ENCODE measurements around the gene FSTL4. TPM values are rescaled to one million over a fixed set of nuclear protein-coding genes. Genes with fewer than 3 reads are reported as not detected.

The FSTL4 gene
- total RNA-seq, 1 donor from 2014 or later: not detected

DNA sequence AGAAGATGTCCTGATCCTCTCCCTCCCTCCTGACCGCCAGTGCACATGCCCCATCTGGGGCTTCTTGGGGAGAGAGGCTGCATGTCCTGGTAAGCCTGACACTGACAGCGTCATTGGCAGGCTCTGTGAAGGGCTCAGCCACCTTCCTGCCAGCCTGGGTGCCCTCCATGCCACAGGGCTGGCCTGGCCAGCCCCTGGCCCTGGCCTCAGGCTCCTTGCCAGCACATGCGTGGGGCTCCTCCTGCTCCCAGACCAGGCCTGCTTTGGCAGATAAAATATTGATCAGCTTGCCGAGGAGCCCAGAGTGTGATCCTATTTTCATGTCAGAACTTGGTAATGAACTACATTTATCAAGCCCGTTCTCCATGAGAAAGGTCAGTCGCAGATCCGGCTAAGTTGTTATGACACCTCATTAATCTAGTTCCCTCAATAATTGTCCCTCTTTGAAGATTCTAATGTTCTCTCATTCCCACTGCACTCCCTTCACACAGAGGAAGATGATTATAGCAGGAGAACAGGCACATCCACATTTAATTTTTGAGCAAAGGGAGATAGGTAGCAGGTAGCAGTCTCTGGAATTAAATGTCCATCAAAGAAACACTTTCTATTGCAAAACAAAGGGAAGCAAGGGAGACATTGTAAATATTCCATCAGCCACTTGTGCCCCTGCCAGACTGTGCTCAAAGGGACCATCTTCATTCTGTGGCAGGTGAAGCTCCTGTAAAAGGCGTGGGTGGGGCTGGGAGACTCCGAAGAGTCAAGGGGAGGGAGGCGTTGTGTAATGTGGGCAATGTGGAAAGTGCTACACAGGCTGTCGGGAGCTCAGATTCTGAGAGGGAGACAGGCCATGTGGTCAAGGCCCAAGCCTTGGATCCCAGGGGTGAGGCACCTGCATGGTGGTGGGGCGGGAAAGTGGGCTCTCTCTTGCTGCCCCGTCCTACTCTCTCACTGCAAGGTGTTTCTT lies 288.6 kb downstream of the FSTL4 start:
- peaks cover 2% of the 10 kb centered on the region for H3K27me3 Mint-ChIP-seq (ENCODE audit: insufficient read depth)
- intact Hi-C loops (cut with micrococcal nuclease): loop anchor here (5.0 kb wide), 1 partner anchor 74 kb away; no protein-coding TSS in a partner anchor

DNA sequence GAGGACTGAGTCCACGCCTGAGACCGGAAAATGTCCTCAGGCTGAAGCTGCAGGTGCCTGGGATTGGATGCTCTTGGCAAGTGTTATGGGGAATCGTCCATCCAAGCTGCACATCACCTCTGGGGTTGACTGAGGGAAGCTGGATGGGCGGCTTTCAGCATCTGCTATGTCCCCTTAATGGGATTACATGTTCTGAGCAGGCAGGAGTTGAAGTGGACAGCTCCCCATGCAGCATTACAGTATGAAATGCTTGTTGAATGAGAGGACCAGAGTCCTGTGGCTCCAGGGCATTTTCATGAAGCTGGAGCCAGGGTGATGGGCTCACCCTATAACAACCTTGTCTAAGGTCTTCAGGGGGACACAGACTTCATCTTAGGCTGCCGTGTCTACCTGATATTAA lies 289.6 kb downstream of the FSTL4 start:
- Mint-ChIP-seq H3K27me3 (ENCODE audit: insufficient read depth) (peaks cover 2% of the 10 kb centered on the region), H3K27ac (peak overlapping the region; percentile 67), H3K4me1 (ENCODE audit: low read depth) (peaks cover 21% of the 10 kb centered on the region), H3K36me3 (ENCODE audit: low read depth) (no peaks in the 10 kb centered on the region), H3K9me3 (no peaks in the 10 kb centered on the region), H3K4me3 (no peak overlapping the region)
- no peak for DNase-seq (ENCODE audit: low spot score)
- intact Hi-C loops (cut with micrococcal nuclease): loop anchor here (1.0 to 5.0 kb wide), 2 partner anchors 10 to 75 kb away; no protein-coding TSS in a partner anchor

More for the DNA sequence above, 288.6 kb downstream of the FSTL4 start:
- H3K4me3 Mint-ChIP-seq: no peak overlapping the region
- H3K4me1 Mint-ChIP-seq (ENCODE audit: low read depth): peaks cover 21% of the 10 kb centered on the region
- H3K9me3 Mint-ChIP-seq: no peaks in the 10 kb centered on the region
- no peaks in the 10 kb centered on the region for H3K36me3 Mint-ChIP-seq (ENCODE audit: low read depth)
- no peak for DNase-seq (ENCODE audit: low spot score)
- no peak overlapping the region for H3K27ac Mint-ChIP-seq

DNA sequence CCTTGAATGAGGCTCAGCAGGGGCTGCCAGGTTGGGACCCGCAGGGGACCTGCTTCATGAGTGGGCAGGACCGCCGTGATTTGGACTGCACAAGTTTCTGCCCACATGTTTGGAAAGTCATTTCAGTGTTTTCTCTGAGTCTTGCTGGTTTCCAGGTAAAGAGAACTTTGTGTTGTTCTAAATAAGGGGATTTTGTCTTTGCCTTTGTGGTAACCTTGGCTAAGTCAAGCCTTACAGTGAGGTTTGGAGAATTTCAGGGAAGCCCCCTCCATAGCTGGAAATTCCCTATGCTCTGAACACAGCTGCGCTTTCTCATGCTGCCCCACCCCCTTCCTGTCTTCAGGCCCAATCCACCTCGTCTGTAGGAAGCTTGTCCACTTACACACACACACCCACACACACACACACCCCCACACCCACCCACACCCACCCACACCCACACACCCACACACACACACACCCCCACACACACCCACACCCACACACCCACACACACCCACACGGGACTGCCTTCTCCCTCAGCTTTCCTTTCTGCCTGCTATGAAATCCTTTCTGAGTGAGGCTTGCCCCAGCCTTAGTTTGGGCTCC lies 290.4 kb downstream of the FSTL4 start:
- H3K4me1 Mint-ChIP-seq (ENCODE audit: low read depth): peaks cover 21% of the 10 kb centered on the region
- DNase-seq (ENCODE audit: low spot score): peak; percentile 33
- H3K36me3 Mint-ChIP-seq (ENCODE audit: low read depth): no peaks in the 10 kb centered on the region
- H3K27ac Mint-ChIP-seq: peak overlapping the region; percentile 67
- H3K4me3 Mint-ChIP-seq: peak overlapping the region; percentile 36
- peaks cover 2% of the 10 kb centered on the region for H3K27me3 Mint-ChIP-seq (ENCODE audit: insufficient read depth)
- no peaks in the 10 kb centered on the region for H3K9me3 Mint-ChIP-seq
- intact Hi-C loops (cut with micrococcal nuclease): loop anchor here (1.0 to 5.0 kb wide), 2 partner anchors 10 to 75 kb away; no protein-coding TSS in a partner anchor

DNA sequence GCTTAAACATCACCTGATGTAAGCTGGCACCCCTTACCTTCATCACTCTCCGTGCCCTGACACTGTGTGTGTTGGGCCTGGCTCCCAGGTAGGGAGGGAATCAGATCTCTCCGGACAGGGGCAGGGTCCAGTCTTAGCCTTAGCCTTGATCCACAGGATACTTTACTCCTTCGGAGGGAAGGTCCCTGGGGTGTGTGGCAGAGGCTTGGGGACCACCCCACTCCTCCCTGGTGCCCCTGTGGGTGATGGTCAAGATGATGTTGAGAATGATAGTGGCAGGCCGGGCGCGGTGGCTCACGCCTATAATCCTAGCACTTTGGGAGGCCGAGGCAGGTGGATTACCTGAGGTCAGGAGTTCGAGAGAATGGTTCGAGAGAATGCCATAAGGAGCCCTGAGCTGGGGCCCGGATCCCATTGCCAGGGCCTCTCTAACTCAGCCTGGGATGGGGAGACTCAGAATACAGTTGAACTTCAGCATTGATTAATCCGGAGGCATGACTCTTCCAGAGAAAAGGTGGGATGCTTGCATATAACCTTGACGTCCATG lies 291.0 kb downstream of the FSTL4 start:
- Mint-ChIP-seq H3K36me3 (ENCODE audit: low read depth) (no peaks in the 10 kb centered on the region), H3K4me3 (peak overlapping the region; percentile 36), H3K27ac (peak overlapping the region; percentile 67), H3K4me1 (ENCODE audit: low read depth) (peaks cover 21% of the 10 kb centered on the region), H3K9me3 (no peaks in the 10 kb centered on the region), H3K27me3 (ENCODE audit: insufficient read depth) (peaks cover 2% of the 10 kb centered on the region)
- intact Hi-C loops (cut with micrococcal nuclease): loop anchor here (5.0 kb wide), 1 partner anchor 76 kb away; no protein-coding TSS in a partner anchor
- DNase-seq (ENCODE audit: low spot score): no peak

DNA sequence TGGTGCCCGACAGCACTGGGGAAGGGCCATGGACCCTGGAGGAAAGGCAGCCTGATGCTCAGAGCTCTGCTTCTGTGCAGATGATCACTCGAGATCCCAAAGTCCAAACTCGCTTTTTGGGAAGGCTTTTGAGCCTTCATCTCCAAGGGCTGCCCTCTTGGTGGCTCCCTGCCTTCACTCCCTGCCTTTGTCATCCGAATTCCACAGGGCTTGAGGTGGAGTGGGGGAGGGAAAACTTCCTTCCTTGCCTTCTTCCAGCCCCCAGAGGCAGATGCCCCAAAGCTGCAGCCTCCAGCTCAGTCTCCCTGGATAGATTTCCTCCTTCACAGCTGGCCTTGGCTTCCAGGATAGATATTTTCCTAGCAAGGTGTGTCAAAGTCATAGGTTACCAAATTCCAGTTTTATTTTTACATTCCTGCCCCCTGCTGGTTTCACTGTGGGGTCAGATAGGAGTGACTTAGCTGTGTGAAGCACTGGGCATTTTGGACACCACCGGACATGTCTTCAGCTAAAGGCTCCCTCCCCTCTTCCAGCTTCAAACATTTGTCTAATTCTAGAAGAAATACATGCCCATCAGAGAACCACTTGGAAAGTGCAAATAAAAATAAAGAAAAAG lies 292.3 kb downstream of the FSTL4 start:
- Mint-ChIP-seq H3K36me3 (ENCODE audit: low read depth) (no peaks in the 10 kb centered on the region), H3K4me3 (no peak overlapping the region), H3K4me1 (ENCODE audit: low read depth) (peaks cover 21% of the 10 kb centered on the region), H3K9me3 (no peaks in the 10 kb centered on the region), H3K27me3 (ENCODE audit: insufficient read depth) (peaks cover 2% of the 10 kb centered on the region), H3K27ac (no peak overlapping the region)
- DNase-seq (ENCODE audit: low spot score): no peak
- intact Hi-C loops (cut with micrococcal nuclease): loop anchor here (5.0 kb wide), 1 partner anchor 77 kb away; no protein-coding TSS in a partner anchor

DNA sequence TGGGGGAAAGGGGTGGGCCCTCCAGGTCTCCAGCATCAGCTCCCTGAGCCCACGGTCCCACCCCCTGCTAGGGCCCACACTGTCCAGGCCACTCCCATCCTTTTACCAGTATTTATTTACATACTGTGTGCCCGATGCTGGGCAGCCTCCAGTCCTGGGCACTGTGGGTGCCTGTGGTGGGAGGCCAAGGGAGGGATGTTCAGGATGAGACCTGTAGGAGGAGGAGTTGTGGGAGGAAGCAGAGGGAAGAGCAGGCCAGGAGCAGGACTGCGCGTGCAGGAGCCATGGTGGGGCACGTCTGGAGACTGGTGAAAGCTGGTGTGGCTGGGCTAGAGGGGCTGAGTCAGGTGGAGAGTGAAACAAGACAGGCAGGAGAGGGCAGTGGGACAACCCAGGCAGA lies 293.1 kb downstream of the FSTL4 start:
- Mint-ChIP-seq H3K9me3 (no peaks in the 10 kb centered on the region), H3K4me3 (no peak overlapping the region), H3K36me3 (ENCODE audit: low read depth) (no peaks in the 10 kb centered on the region)

DNA sequence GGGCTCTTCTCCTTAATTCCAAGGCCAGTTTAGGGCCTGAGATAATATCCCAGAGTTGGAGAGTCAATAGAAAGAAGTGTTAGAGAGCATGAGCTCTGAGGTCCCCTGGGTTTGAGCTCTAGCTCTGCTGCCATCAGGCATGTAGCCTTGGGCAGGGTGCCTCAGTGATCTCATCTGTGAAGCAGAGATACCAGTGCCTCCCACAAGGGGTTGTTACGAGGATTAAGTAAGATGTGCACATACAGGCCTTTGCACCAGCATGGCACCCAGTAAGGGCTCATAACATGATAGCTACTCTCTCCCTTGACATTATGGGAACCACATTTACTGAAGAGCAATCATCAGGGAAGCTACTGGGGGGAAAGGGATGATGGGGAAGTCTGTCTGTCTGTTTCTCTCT lies 294.8 kb downstream of the FSTL4 start:
- peaks cover 2% of the 10 kb centered on the region for H3K27me3 Mint-ChIP-seq (ENCODE audit: insufficient read depth)
- H3K9me3 Mint-ChIP-seq: no peaks in the 10 kb centered on the region
- H3K4me1 Mint-ChIP-seq (ENCODE audit: low read depth): peaks cover 21% of the 10 kb centered on the region
- no peak for DNase-seq (ENCODE audit: low spot score)
- H3K27ac Mint-ChIP-seq: no peak overlapping the region
- H3K4me3 Mint-ChIP-seq: no peak overlapping the region
- H3K36me3 Mint-ChIP-seq (ENCODE audit: low read depth): no peaks in the 10 kb centered on the region
- intact Hi-C loops (cut with micrococcal nuclease): no loop called here

More for the DNA sequence above, 293.1 kb downstream of the FSTL4 start:
- intact Hi-C loops (cut with micrococcal nuclease): no loop called here
- H3K4me1 Mint-ChIP-seq (ENCODE audit: low read depth): peaks cover 21% of the 10 kb centered on the region
- no peak for DNase-seq (ENCODE audit: low spot score)
- peaks cover 2% of the 10 kb centered on the region for H3K27me3 Mint-ChIP-seq (ENCODE audit: insufficient read depth)
- H3K27ac Mint-ChIP-seq: no peak overlapping the region

DNA sequence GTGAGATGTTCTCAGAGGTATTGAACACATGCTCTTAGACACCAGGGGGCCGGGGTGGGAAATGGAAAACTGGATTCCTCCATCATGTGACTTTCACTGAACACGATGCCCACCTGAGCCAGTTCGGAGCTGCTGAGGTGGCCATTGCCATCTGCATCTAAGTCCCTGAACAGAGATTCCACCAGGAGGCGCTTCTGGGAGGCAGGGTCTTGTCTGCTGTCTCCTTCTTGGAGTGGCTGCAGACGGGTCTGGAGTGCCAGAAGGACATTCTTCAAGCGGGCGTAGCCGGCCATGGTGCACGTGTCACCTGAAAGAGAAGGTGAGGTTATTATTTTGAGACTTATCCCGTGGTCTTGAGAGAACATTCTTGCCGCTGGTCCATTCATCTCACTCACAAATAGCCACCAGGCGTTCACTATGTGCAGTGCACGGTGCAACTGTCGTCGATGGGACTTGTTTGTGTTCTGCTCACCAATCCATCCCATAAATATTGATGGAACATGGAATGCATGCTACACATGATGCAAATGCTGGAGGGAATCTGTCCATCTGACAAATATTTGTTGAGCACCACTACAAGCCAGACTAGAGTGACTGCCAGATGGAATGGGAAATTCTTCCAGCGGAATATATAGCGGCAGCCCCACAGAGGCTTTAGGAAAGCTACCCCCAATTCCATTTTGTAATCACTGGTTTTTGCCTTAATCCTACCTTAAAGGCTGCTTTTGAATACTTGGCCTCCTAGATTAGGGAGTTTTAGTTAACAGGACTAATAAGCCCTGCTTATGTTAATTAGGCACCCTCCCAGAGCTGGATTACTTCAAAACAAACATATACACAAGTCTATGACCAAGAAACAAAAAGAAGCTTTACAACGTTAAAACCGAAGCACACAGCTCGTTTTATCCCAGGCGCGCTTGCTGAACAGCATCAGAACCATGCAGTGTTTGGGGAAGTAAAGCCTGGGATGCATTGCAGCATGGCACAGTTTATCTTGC lies 295.7 kb downstream of the FSTL4 start:
- intact Hi-C loops (cut with micrococcal nuclease): no loop called here

DNA sequence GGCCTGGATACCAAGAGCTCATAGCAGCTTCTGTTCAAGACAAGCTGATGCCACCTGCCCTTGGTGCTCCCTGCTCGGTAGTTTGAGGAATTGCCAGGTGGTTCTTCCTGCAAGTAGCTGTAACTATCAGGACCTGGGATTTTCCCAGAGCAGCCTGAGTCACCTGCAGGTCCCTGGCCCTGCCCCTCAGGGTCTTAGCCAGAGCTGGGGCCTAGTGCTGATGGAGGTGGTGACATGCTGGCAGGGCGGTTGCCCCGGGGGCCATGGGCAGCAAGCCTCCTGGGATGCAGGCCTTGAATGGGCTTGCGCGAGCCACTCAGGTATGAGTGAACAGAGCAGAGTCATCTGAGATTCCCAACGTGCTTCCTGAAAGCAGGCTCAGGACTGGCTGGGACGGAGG lies 298.3 kb downstream of the FSTL4 start:
- intact Hi-C loops (cut with micrococcal nuclease): no loop called here
- no peak for DNase-seq (ENCODE audit: low spot score)
- Mint-ChIP-seq H3K27me3 (ENCODE audit: insufficient read depth) (peaks cover 3% of the 10 kb centered on the region), H3K4me3 (no peak overlapping the region), H3K4me1 (ENCODE audit: low read depth) (no peaks in the 10 kb centered on the region), H3K27ac (no peak overlapping the region), H3K36me3 (ENCODE audit: low read depth) (no peaks in the 10 kb centered on the region), H3K9me3 (no peaks in the 10 kb centered on the region)

More for the DNA sequence above, 295.7 kb downstream of the FSTL4 start:
- H3K27ac Mint-ChIP-seq: no peak overlapping the region
- peaks cover 2% of the 10 kb centered on the region for H3K27me3 Mint-ChIP-seq (ENCODE audit: insufficient read depth)
- no peaks in the 10 kb centered on the region for H3K9me3 Mint-ChIP-seq
- no peaks in the 10 kb centered on the region for H3K36me3 Mint-ChIP-seq (ENCODE audit: low read depth)
- no peak for DNase-seq (ENCODE audit: low spot score)
- peaks cover 12% of the 10 kb centered on the region for H3K4me1 Mint-ChIP-seq (ENCODE audit: low read depth)
- no peak overlapping the region for H3K4me3 Mint-ChIP-seq

DNA sequence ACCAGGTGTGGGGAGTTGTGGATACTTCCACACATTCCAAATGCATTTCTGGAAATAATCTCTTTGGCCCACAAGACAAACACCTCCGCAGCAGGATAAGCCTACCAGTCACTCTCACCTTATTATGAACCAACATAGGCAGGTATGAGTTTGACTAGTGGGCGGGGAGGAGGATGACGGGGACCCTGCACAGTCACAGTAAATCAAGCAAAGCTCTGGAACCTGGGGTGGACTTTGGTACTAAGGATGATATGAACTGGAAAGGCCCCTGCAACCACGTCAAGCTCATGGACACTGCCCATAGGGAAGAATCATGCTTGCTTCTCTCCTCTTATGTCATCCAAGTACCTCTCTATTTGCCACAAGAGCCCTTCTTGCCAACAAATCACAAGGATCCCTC lies 301.2 kb downstream of the FSTL4 start:
- peaks cover 8% of the 10 kb centered on the region for H3K27me3 Mint-ChIP-seq (ENCODE audit: insufficient read depth)
- intact Hi-C loops (cut with micrococcal nuclease): no loop called here
- no peaks in the 10 kb centered on the region for H3K4me1 Mint-ChIP-seq (ENCODE audit: low read depth)
- no peak for DNase-seq (ENCODE audit: low spot score)
- no peaks in the 10 kb centered on the region for H3K9me3 Mint-ChIP-seq
- H3K36me3 Mint-ChIP-seq (ENCODE audit: low read depth): no peaks in the 10 kb centered on the region
- no peak overlapping the region for H3K27ac Mint-ChIP-seq
- H3K4me3 Mint-ChIP-seq: no peak overlapping the region

DNA sequence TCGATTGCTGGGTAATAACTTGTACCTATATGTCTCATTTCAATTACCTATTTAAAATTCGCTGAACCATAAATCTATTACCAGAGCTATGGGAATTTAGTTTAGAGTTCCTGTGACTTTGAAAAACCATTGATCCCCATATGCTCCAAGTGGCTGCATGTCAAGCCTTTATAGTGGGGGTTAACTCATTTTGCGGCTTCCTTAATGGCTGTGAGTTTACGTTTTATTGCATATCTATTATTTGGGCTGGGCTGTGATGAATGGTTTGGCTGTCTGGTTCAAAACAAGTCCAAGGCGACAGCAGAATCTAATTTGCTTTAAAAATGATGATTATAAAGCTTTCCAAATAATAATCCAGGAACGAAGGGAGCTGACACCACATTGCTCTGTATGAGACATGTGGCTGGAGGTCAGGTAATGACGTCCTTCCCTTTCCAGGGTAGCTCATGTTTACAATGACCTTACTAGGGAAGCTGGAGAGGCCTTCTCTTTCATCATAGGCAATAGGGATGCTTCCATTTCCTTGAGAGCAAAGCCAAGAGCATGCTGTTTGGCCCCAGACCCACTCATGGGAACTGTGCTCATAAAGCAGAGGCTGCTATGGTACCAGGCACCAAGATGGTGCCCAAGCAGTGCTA lies 302.2 kb downstream of the FSTL4 start:
- intact Hi-C loops (cut with micrococcal nuclease): no loop called here
- H3K36me3 Mint-ChIP-seq (ENCODE audit: low read depth): no peaks in the 10 kb centered on the region
- DNase-seq (ENCODE audit: low spot score): no peak
- no peak overlapping the region for H3K4me3 Mint-ChIP-seq
- peaks cover 8% of the 10 kb centered on the region for H3K27me3 Mint-ChIP-seq (ENCODE audit: insufficient read depth)
- no peaks in the 10 kb centered on the region for H3K4me1 Mint-ChIP-seq (ENCODE audit: low read depth)
- H3K27ac Mint-ChIP-seq: no peak overlapping the region
- no peaks in the 10 kb centered on the region for H3K9me3 Mint-ChIP-seq

Measured in activated T-helper 1 cell treated with anti-CD3 and anti-CD28 coated beads, Interleukin-12 subunit alpha, Interleukin-12 subunit beta, Interleukin-2, Interleukin-4 antibody, amounts not matched to agents 30 ng/mL and 10 ng/mL and 1 ng/mL, durations not matched to agents 14 hours and 24 hours and 36 hours (primary cell).